Upper lobe of right lung (tissue), 1 donor: ENCODE results near the gene KCNJ3. TPM values are rescaled to one million over a fixed set of nuclear protein-coding genes. Genes with fewer than 3 reads are reported as not detected.

ENCODE experiments used
- ATAC-seq: fragments of 200-7000 bp; cut with Tn5 transposase; one replicate; pipeline ENCODE4 v1.9.1; 2020; ENCODE audit warnings: mild to moderate bottlenecking, moderate library complexity
- DNase-seq: peaks from one replicate; pipeline ENCODE4 v3.0.0-alpha.2; 2020
- H3K27ac ChIP-seq: fragments of 200-600 bp; one replicate; pipeline ENCODE4 v1.8.0; 2022
- H3K27me3 ChIP-seq: fragments of 200-600 bp; one replicate; pipeline ENCODE4 v1.8.0; 2022; ENCODE audit warnings: mild to moderate bottlenecking
- H3K36me3 ChIP-seq: fragments of 200-600 bp; one replicate; pipeline ENCODE4 v1.8.0; 2022
- H3K4me1 ChIP-seq: fragments of 200-600 bp; one replicate; pipeline ENCODE4 v1.8.0; 2022
- H3K4me3 ChIP-seq: fragments of 200-600 bp; one replicate; pipeline ENCODE4 v1.8.0; 2022; ENCODE audit warnings: mild to moderate bottlenecking
- H3K9me3 ChIP-seq: fragments of 200-600 bp; one replicate; pipeline ENCODE4 v1.8.0; 2022
- CTCF ChIP-seq: fragments of 200-600 bp; IDR thresholded peaks from one replicate; pipeline ENCODE4 v1.8.0; 2022; ENCODE audit warnings: antibody characterized with exemption
- intact Hi-C: fragments of 100-400 bp; cut with DNase I; formaldehyde crosslinking; loops from one replicate; pipeline ENCODE4 v1.11.0; 2022
- long read RNA-seq: library from polyadenylated mRNA; unstranded; transcript quantifications from one replicate; pipeline ENCODE4 v2.0.0, GENCODE V29; 2021
- total RNA-seq: library from RNA; stranded (reverse); fragmentation: NEBNext Ultra II Directional; extraction: Animal tissue kit (Norgen Biotek cat#: 25700); gene quantifications from one replicate; pipeline ENCODE4 v1.2.1, GENCODE V29; 2021
- donor health status: DM: no; HTN: yes; CAD: no; lungs with severe emphysema.

KCNJ3 gene
- total RNA-seq: not detected
- long read RNA-seq: 0 reads

GRCh38 chr2:154698296-154698720, at the start of gene KCNJ3:
TSS of gene KCNJ3 (plus strand) at chr2:154698695. CDS start at chr2:154698776, 81 bp downstream.
- Histone ChIP-seq H3K4me3 (peak within 1 kb of the TSS; percentile 25), H3K27ac (no peak within 1 kb of the TSS), H3K9me3 (no peaks in the 10 kb centered on the region), H3K4me1 (peaks cover 11% of the 10 kb centered on the region), H3K27me3 (peaks cover 39% of the 10 kb centered on the region), H3K36me3 (no peaks in the 10 kb centered on the region)
- no peak for TF ChIP-seq CTCF
- DNase-seq (no peak), ATAC-seq (no peak)
- intact Hi-C loops: no loop called here

GRCh38 chr2:154655499-154655898, 43.0 kb upstream of the KCNJ3 start:
- intact Hi-C loops: no loop called here
- Histone ChIP-seq H3K36me3 (no peaks in the 10 kb centered on the region), H3K4me3 (no peak overlapping the region), H3K4me1 (no peaks in the 10 kb centered on the region), H3K9me3 (no peaks in the 10 kb centered on the region), H3K27me3 (no peaks in the 10 kb centered on the region), H3K27ac (no peak overlapping the region)
- ATAC-seq: no peak
- no peak for DNase-seq
- TF ChIP-seq CTCF: no peak

GRCh38 chr2:154658854-154659253, 39.6 kb upstream of the KCNJ3 start:
- no peaks in the 10 kb centered on the region for H3K9me3 ChIP-seq
- no peaks in the 10 kb centered on the region for H3K36me3 ChIP-seq
- no peak for TF ChIP-seq CTCF
- no peak for DNase-seq
- intact Hi-C loops: no loop called here
- no peak overlapping the region for H3K27ac ChIP-seq
- H3K27me3 ChIP-seq: no peaks in the 10 kb centered on the region
- ATAC-seq: no peak
- no peaks in the 10 kb centered on the region for H3K4me1 ChIP-seq
- H3K4me3 ChIP-seq: no peak overlapping the region

GRCh38 chr2:154664248-154664647, 34.2 kb upstream of the KCNJ3 start:
- Histone ChIP-seq H3K36me3 (no peaks in the 10 kb centered on the region), H3K27me3 (no peaks in the 10 kb centered on the region), H3K4me1 (no peaks in the 10 kb centered on the region), H3K9me3 (no peaks in the 10 kb centered on the region), H3K4me3 (no peak overlapping the region), H3K27ac (no peak overlapping the region)
- DNase-seq (no peak), ATAC-seq (no peak)
- intact Hi-C loops: no loop called here
- TF ChIP-seq CTCF: no peak

GRCh38 chr2:154670083-154670482, 28.4 kb upstream of the KCNJ3 start:
- intact Hi-C loops: no loop called here
- no peak for TF ChIP-seq CTCF
- Histone ChIP-seq H3K4me1 (no peaks in the 10 kb centered on the region), H3K27ac (no peak overlapping the region), H3K27me3 (no peaks in the 10 kb centered on the region), H3K36me3 (no peaks in the 10 kb centered on the region), H3K4me3 (no peak overlapping the region), H3K9me3 (no peaks in the 10 kb centered on the region)
- DNase-seq (no peak), ATAC-seq (no peak)

GRCh38 chr2:154673694-154674093, 24.8 kb upstream of the KCNJ3 start:
- H3K27ac ChIP-seq: no peak overlapping the region
- intact Hi-C loops: no loop called here
- no peaks in the 10 kb centered on the region for H3K4me1 ChIP-seq
- H3K27me3 ChIP-seq: no peaks in the 10 kb centered on the region
- no peak overlapping the region for H3K4me3 ChIP-seq
- TF ChIP-seq CTCF: no peak
- no peaks in the 10 kb centered on the region for H3K36me3 ChIP-seq
- no peak for DNase-seq
- ATAC-seq: no peak
- H3K9me3 ChIP-seq: no peaks in the 10 kb centered on the region
